Head of caudate nucleus (tissue), 42 donors: ENCODE data around the gene GART.
"Not testable (repeated sequence)": the region's sequence is repeated elsewhere in the genome, so short reads cannot be mapped to it uniquely, and the experiment has no call there.

Experiments
- DNase-seq, 42 donors: peaks; one replicate each; pipeline versions ENCODE4 v3.0.0 to v3.0.0-alpha.2; 2020 to 2021; ENCODE audit warnings: mixed read lengths in 7 of 42
- intact Hi-C: fragments of 100-400 bp; cut with DNase I; formaldehyde crosslinking; loops from one replicate; pipeline ENCODE4 v1.15.0; 2022

Gene GART

DNA sequence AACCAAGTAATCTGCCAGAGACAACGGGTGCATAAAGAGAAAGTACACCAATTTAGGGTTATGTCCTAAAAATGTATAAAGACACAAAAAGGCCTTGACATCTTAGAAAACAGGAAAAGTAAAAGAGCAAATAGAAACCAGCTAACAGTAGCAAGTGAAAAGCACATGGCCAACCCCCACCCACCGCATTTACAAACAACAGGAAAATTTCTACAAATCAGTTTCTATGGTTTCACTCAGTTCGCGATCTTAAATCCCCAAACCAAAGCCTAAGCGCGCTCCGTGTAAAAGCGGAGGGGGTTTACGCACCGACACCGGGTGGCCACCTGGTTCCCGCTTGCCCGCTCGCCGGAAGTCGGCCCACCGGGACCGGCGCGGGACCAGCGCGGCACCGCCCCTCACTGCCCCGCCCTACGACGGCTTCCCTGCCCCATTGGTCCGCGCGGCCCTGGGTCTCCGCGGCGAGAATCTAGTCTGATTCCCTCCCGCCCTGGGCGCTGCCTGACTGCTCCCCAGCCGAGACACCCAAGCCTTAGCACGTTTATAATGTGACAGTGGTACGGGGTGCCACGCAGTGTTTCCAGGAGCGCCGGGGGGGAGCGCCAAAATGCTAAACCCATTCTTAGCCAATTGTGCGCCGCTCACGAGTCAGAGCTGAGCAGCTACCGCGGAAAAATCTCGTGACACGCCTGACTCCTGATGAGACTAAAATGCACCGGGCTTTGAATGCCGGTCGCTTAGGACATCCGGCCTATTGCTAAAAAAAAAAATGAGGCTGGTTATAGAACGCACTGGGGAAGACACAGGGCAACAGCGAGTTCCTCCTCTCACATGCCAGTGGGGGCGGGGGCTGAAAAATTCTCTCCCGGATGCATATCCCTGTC is at the start of gene GART:
GART (minus strand) TSS at position 362 of the 884 bp plus-strand sequence. CDS start 2,802 bp downstream, outside the sequence.
- DNase-seq = peak; percentile 52 to 93 (median 84)
- intact Hi-C loops = loop anchor here (5.0 kb wide), 2 partner anchors 60 to 100 kb away; partner anchors contain the start of genes CRYZL1 and ITSN1

DNA sequence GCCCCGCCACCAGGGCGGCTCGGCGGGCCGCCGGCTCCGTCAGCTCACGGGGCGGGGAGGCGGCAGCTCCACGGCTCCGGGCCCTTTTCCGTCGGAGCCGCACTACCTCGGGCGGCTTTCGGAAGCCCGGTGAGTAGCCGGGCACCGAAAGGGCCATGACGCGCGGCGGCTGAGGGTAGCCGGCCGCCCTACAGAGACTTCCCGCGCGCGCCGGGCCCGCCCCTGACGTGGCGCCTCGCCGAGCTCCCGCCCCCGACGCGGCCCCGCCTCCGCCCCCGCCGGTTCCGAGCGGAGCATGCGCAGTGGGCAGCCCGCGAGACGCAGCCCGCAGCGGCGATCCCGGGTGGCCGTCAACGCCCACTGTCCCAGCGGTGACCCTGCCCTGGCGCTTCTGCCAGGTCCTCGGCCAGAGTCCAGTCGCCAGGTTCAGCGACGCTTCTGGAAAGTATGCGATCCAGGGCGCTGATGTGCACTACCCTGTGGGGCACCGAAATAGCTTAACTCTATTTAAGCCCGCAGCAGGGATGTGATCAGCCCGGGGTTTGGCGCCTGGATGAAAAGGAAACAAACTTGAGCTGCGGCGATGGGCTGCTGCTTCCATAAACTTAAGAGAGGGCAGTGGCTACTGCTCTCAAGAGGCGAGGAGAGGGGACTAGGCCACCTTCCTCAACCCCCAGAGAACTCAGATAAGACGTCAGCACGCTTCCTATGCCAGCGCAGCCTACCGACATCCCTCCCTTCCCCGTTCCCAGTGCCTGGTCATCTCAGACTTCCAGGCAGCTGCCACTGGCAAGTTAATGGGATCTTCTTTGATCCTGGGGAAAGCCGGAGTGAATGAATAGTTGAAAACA is 46.8 kb upstream of the GART start, which contains the start of gene DONSON:
DONSON (minus strand) TSS at position 200 of the 851 bp plus-strand sequence; CDS start at position 157, 43 bp downstream.
- intact Hi-C loops = no loop called here
- DNase-seq = peak; percentile 48 to 95 (median 88)

DNA sequence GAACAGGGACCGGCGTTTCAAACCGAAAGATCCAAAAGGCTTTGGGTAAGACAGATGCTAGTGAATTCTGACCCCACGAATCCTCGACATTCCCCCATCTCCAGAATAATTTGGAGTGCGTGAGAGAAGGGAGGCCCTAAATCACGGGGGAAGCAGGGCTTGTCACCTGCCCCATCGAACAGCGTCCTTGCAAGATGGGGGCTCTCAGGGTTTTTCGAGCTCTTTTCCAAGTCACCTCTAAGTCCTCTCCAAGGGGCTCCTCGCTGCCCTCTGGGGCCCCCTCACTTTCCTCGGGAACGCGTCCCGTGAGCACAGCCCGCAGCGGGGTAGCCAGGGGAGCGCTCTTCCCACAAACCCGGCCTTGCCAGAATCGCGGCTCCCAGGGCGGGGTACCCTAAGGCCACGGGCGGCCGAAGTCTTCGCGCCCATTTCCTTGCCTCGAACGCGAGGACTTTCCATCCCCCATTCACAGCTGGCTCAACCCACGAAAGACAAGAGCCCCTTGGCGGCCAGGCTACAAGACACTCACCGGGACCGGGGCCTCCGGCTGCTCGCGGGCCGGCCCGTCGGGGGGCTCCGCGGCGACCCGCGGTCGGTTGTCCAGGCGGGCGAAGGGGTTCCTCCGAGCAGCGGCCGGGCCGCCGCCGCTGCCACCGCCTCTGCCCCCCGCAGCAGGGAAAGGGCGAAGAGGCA is 46.0 kb upstream of the GART start:
- intact Hi-C loops = no loop called here

DNA sequence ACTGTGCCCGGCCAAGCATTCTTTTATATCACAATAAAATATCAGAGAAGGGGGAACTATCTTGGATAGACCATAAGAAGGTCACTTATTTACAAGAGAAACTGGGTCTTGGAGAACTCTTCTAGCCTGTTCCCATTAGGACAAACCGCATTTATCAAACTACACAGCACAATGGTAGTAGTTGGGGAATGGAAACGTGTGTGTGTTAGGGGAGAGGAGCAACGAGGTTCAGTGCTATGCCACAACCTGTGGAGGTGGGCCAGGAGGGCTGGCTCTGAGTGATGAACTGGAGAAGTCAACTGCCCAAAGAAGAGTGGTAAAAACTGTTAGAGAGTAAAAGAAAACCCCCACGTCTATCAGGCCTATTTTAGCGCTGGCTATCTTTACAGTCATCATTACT is 45.0 kb upstream of the GART start:
- intact Hi-C loops = no loop called here
- no peak for DNase-seq

More for the DNA sequence above, 46.0 kb upstream of the GART start:
- peak in 36 of 42 donors; percentile 10 to 61 (median 32) for DNase-seq

DNA sequence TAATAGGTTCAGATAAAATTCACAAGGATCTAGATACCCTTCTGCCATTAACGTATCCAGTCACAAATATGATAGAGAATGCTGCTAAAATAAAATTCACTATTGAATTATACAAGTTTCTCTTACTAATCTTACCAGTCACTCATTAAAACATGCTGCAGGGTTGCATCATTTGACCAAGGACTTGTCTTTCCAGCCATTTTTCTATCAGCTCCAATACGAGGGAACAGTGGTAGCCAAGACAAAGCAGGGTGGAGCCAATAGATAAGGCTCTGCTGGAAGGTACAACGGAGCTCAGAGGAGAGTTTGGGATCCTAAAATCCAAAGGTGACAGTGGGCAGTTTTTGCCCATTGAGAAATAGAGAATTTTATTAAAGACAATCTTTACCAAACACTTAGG is 42.5 kb upstream of the GART start:
- intact Hi-C loops = no loop called here
- no peak for DNase-seq

DNA sequence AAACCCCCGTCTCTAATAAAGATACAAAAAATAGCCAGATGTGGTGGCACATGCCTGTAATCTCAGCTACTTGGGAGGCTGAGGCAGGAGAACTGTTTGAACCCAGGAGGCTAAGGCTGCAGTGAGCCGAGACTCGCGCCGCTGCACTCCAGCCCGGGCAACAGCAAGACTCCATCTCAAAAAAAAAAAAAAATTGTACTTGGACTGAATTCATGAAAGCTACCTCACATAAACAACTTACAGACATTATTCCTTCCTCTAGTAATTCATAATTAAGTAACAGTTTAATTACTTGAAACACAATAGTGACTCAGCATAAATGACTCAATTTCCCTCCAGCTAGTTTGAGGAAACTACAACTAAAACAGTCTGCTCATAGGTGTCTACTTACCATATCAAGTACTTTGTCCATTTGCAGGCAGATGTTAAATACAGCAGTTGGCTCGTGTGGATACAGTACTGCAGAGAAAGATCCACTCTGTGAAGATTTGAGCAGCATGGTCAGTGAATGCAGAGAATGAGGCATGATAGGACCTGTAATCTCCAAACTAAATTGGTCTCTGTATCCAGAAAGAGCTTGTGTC is 37.1 kb upstream of the GART start:
- DNase-seq = no peak
- intact Hi-C loops = no loop called here

DNA sequence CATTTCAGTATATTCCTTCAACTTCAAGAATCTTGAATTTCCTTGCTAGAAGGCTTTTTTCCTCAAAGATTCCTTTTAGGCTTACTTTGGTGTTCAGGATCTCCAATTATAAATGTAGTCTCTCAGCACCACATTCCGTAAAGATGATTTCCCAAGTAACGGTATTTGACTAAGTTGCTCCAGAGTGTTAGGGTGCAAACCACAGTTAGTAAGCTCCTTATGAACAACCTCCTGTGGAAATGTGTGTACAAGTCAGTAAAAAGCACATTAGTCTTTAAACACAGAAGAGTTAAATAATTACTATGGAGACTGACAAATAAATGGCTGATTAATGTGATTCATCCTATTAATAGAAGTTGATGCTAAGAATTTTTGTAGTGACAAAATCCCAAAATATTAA is 36.3 kb upstream of the GART start:
- intact Hi-C loops = no loop called here
- DNase-seq = no peak

DNA sequence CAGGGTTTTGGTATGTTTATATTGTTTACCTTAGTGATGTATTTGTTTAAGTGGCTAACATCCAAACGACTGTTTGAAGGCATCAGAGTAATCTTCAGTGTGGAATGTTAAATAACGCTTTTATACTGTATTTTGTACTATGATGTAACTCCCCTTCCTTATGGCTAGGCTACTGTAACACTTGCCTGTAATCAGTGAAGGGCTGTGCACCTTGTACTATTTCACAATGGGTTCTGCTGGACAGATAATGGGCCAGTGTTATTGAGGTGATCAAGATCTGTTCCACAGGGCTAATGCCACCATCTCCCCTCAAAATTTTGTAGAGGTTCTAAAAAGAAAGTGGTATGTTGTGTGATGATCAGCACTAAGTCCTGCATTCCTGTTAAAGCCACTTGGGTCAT is 34.8 kb upstream of the GART start:
- intact Hi-C loops = not testable (repeated sequence)

DNA sequence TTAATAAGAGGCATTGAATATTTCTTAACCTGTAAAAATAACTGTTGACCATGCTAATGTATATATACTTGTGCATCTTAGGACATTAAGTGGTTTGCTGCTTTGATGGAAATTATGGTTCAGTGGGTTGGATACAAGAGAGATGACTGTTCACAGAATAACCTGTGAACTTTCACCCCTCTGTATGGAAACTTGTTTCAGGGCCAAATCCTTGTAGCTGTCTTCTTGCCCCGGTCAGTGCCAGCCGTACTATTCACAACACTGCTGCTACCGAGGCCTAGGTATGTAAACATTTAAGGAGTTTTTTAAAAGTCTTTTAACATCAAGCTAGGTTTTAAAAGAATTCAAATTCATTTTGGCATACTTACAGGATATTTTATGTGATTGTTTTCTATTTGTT is 30.4 kb upstream of the GART start:
- intact Hi-C loops = no loop called here
- no peak for DNase-seq

More for the DNA sequence above, 34.8 kb upstream of the GART start:
- not testable (repeated sequence) for DNase-seq

DNA sequence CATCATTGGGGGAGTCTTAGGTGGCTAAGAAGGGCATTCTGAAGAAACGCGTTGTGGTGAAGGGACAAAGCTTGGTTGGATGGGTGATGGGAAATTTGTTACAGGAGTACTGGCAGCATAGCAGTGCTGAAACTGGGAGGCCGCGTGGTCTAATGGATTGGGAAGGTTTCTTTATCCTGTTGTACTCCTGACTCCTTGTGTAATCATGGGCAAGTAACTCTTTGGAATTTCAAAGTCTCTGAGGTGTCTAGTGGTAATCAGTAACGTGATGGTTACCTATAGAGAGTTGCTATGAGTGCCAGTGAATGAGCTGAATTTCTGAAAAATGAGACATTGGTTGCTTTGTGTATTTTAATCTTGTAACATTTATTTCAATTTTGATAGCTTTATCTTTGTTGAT is 28.1 kb upstream of the GART start:
- intact Hi-C loops = no loop called here
- DNase-seq = no peak

DNA sequence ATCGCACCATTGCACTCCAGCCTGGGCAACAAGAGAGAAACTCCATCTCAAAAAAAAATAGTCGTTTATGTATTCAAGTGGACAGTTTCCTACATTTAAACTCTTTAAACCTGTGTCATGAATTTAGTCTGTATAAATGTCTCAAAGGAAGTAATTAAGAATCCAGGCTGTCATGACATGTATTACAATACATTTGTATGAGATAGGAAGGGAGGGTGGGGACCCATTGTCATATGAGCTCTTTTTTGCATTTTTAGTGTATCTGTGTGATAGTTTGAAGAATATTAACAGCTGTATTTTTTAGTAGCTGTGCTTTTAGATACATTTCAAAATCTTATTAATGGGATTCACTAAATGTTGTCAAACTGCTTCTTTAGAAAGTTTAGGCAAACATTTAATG is 26.5 kb upstream of the GART start:
- no peak for DNase-seq
- intact Hi-C loops = no loop called here

DNA sequence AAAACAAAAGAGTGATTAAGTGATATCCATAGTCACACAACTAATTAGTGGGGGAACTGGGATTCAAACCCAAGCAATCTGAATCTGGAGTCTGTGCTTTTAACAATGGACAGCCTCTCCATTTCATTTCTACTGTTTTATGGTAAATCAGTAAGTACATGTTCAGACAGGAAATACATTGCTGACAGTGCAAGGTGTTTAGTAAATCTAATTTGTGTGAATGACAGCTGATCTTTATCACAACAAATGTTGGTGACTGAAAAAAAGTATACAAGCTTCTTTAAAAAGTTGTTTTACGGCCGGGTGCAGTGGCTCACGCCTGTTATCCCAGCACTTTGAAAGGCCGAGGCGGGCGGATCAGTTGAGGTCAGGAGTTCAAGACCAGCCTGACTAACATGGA is 26.0 kb upstream of the GART start:
- no peak for DNase-seq
- intact Hi-C loops = no loop called here

DNA sequence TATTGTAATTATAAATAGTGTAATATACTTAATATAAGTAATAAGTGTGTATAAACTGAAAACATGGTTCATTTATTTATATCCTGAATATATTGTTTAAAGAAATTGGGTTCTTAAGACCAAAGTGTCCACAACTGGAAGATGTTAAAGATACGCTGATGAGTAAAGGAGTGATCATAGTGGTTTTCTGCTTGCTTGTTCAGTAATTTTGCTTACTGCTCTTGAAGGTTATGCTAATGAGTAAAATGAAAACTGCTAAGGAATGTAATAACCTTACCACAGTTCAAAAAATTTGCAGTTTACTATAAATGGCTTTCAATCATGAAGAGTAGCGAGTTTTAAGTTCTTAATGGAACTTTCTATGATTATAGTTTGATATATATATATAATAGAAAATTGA is 24.6 kb upstream of the GART start:
- no peak for DNase-seq
- intact Hi-C loops = no loop called here

DNA sequence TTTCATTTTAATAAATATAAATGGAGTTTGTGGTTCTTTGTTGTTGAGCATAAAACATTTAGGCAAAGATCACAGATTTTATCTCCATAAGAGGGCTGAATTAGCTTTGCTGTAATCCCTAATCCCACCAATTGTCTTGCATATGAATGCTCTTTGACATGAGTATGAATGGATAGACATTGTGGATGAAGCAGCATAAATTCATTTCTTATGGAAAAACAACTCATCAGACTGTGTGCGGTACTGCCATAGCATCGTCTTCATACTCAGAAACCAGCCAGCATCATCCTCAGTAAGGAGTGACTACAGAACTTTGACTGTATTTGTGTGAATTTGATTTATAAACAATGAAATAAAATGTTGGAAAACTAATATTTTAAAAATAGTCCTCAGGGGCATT is 20.5 kb upstream of the GART start:
- DNase-seq = no peak
- intact Hi-C loops = no loop called here

DNA sequence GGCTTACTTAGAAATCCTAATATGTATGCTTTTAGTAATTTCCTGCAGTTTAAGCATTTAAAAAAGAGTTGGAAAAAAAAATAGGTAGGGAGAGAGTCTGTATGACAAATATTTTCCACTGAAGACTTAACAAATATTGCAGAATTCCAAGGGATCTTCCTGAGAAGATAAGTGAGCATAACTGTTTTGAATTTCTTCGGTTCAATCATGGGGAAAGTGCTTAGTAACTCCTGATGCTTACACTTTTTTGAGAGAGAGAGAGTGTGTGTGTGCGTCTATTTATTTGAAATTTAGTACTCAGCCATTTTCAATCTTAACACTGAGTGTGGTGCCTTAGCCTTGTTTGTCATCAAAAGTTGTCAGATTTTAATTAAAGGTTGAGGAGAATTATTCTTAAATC is 19.5 kb upstream of the GART start:
- no peak for DNase-seq
- intact Hi-C loops = no loop called here

DNA sequence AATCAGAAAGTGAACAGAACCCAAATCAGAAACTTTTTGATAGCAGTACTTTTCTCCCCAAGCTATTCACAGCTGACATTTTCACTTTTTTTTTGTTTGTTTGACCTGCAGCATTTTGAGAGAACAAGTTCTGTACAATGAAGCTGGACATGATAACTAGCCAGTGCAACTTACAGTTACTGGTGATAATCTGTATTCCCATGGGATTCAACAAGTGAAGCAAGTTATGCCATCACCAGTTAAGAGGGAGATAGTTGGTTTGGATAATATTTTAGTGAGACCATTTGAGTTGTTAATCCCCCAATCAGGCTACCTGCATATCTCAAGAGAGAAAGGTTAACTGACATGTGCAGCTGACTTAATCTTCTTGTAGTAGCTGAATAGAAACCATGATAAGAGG is 19.0 kb upstream of the GART start:
- DNase-seq = no peak
- intact Hi-C loops = no loop called here

DNA sequence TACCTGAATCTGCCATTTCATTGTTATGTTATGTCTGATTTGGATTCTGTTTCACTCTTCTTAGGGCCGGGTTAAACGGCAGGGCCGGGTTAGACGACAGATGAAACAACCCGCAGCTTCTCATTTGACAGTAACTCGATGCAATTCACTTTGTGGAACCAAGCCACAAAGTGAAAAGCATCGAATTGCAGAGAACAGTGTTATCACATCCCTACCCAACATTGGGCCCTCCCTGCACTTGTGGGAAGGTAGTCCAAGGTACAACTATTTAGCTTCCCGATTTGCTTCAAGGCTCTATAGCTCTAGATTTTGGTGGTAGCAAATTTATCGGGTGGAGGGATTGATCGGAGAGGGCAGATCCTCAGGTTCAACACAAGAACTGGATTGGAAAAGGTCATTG is 17.9 kb upstream of the GART start:
- no peak for DNase-seq
- intact Hi-C loops = loop anchor here (10.0 kb wide), 1 partner anchor 45 kb away; no protein-coding TSS in a partner anchor

DNA sequence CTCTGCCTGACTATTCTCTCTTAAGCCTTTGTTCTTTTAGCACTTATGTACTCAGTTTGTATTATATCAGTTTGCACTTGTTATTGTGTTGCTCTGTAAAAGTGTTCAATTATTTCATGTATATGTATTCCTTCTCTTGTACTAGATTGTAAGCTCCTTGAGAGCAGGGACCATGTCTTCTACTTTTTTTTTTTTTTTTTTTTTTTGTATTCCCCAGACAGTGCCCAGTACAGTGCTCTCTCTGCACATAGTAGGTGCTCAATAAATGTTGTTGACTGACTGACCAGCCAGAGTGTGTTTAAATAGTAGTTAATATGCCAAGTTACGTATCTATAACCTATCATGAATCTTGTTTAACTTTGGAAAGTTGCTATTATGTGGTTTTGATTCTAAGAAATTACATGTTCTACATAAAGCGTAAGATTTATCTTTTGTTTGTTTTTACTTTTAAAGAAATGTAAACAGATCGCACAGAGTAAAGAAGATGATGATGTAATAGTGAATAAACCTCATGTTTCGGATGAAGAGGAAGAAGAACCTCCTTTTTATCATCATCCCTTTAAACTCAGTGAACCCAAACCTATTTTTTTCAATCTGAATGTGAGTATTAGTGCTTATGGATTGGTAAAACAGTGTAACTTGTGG is 17.0 kb upstream of the GART start:
- intact Hi-C loops = loop anchor here (10.0 kb wide), 1 partner anchor 46 kb away; no protein-coding TSS in a partner anchor
- DNase-seq = no peak
